T-helper 2 cell (primary cell): Measurements from ENCODE around the gene LTA.
A peak's percentile ranks its signal among the peaks of the same experiment; 100 is the strongest.
"Not testable (repeated sequence)": the region's sequence is repeated elsewhere in the genome, so short reads cannot be mapped to it uniquely, and the experiment has no call there.

Source experiments
- DNase-seq, 5 experiments: peaks; one replicate each; pipeline versions ENCODE4 v3.0.0 to v3.0.0-alpha.2; 2012 to 2022

Gene LTA

DNA sequence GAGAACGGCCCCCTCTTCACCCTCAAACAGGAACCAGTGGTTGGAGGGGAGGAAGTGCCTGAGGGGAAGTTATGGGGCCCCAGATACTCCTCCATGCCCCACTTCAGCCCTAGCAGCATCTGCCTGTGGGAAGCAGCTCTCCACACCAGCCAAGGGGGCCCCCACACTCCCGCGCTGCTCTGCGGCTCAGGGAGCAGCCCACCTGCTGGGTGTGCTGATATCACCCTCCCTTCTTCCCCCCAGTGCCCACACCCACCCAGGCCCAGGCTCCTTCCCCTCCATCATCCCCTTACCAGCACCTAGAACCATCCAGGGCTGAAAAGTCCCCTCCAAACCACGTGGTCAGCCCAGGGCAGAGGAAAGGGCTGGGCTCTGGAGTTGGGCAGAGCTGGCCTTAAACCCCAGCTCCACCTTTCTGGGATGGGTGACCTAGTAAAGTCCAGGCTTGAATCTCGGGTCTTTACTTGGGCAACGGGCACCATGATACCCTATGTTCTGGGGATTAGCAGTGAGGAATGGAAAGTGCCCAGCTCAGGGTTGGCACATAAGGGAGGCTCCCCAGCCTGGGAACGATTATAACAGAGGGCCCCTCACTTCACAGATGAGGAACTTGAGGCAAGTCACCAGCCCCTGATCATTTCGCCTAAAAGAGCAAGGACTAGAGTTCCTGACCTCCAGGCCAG is 14.7 kb downstream of the LTA start:
- DNase-seq: peak in 3 of 5 experiments; percentile 28 to 68 (median 58)

- DNase-seq: peak in 1 of 5 experiments; percentile 33
These were observed 16.0 kb downstream of the LTA start for GRCh38 chr6:31587791-31588777.

GRCh38 chr6:31588871-31589650 is 17.0 kb downstream of the LTA start:
- DNase-seq: no peak

- DNase-seq: not testable (repeated sequence)
These were observed 18.6 kb downstream of the LTA start for GRCh38 chr6:31590691-31591090.

DNA sequence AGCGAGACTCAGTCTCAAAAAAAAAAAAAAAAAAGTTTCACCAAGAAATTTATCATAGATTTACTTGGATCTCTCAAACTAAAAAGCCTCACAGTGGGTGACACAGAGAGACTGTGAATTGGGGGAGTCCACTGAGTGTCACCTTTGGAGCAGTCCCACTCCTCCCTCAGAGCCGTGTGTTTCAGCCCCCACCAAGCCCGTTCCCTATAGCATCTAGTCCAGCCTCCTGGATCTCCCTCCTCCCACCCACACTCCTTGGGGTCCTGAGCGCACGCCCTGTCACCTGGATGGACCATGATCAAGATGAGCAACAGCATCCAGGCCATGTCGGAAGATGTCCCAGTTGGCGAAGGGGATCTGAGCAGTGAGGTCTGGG is 20.3 kb downstream of the LTA start:
- no peak for DNase-seq

DNA sequence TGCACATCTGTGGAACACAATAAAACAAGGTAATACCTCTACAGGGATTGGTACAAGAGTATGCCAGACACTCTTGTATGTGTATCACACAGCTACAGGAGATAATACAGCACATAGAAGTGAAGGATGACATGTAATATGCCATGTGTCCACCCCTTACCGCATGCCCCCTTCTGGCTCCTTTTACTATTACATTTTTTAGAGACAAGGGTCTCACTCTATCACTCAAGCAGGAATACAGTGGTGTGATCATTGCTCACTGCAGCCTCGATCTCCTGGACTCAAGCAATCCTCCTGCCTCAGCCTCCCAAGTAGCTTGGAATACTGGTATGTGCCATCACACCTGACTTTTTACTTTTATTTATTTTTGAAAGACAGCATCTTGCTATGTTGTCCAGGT is 24.9 kb downstream of the LTA start:
- DNase-seq: peak in 3 of 5 experiments; percentile 29 to 78 (median 64)

DNA sequence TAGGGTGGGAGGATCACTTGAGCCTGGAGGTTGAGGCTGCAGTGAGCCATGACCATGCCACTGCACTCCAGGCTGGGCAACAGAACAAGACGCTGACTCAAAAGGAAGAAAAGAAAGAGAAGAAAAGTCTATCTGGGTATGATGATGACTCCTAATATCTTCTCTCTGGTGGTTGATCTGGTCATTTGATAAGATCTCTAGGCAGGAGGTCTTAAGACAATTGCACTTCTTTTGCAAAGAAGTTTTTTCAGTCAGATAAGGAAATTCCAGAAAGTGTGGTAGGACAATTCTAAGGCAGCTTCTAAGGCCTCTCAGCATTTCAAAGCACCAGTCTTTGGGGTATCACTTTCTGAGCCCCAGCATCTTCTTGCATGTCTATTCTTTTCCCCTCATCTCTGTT is 35.2 kb downstream of the LTA start:
- DNase-seq: peak in 1 of 5 experiments; percentile 49

- no peak for DNase-seq
These were observed 37.7 kb downstream of the LTA start for GRCh38 chr6:31609519-31610406.

DNA sequence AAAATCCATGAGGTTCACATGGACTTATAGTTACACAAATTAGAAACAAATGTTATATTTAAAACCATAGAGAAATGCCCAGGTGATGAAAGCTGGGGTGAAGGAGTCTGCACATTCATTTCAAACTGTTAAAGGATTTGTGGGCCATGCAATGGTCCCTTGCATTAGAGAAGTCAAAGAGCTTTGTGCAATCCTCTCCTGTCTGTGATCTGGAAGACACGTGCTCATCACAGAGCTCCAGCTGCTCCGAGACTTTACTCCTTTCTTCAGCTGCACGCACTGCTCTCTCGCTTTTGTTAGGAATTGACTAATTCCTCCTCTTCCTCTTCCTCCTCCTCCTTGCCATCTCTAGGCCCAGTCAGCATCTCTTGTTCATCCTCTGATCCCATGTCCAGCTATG is 38.9 kb downstream of the LTA start:
- no peak for DNase-seq

DNA sequence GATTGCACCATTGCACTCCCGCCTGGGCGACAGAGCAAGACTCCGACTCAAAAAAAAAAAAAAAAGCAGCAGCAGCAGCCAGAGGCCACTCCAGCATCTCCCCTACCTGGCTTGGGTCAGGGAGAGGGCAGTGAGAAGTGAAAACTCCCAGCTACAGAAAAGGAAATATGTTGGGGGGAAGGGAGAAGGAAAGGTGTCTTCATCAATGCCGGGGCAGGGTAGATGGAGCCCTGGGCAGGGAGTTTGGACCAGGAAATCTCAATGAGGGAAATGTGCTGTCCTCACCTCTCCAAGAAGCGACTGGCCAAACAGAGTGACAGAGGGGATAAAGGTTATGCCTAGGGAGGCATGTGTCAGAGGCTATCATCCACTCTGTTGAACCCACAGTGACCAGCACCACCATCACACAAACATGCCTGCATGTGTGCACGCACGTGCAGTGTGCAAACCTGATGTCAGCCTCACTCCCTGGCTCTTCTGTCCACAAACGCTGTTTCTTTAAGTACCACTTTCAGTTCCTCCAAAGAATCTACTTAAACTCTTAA is 42.1 kb downstream of the LTA start:
- DNase-seq: no peak

DNA sequence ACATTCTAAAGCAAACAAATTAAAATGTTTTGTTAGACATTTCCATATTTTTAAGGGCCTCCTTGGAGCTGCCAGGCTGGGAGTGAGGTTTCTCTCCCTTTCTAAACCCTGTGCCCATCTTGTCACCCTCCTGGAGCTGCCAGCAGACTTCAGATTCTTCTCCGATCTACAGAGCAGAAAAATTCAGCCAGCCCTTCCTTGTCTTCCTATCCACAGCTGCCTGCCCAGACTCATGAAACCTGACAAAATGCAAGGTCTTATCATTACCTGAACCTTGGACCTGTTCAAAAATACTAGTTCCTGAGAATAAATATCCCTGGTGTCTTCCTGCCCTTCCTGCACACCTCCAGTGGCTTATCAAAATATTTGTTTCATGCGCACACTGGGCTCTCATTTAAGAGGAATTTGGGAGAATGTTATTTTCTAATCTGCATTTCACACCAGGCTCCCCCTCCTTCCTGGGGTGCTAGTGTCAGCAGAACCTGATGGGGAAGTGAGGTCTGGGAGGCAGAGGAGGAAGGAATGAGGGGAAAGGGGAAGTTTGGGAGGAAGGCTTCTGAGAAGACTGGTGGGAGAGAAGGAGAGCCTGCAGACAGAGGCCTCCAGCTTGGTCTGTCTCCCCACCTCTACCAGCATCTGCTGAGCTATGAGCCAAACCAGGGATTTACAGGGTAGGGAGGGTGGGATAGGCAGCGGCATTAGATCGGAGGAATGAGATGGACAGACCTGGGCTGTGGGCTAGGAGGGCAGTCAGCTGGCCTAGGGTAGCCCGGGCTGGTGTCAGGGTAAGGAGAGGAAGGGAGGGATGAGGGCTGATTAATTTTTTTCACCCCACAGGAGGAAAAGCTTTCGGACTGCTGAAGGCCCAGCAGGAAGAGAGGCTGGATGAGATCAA is 42.8 kb downstream of the LTA start, which contains the start of gene AIF1:
Gene AIF1 (plus strand): TSS at position 551 of the 895 bp plus-strand sequence. CDS start 96 bp downstream, at position 647.
- DNase-seq: no peak

DNA sequence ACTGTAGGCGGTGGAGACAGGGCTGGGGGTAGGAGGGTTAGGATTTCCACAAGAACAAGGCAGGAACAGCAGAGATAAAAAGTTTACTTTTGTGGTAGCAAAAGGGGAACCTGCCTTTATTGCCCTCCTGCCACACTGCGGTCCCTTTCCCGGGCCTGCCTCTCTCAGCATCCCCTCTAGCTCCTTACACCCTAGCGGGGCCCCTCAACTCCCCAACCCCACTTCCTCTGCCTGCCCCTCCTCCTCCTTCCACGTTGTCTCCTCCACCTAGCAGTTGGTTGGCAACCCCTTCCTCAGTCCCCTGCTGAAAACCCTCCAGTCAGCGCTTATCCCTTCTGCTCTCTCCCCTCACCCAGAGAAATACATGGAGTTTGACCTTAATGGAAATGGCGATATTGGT is 43.7 kb downstream of the LTA start:
- peak in 1 of 5 experiments; percentile 37 for DNase-seq

DNA sequence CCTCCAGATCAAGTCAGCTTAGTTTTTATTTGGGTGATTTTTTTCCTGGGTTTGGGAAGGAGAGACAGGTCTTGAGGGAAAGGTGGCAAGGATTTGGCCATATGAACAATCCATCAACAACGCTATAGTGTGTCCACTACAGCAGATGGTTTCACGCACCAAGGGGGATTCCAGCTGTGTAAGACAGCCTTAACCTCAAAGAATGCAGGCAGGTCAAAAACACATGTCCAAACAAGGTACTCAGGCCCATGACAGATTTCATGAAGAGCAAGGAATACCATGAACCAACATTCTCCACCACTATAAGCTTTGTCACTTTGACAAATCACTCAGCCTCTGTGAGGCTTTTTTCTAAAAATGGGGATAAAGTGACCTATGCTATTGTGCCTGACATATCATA is 44.9 kb downstream of the LTA start:
- DNase-seq: no peak

DNA sequence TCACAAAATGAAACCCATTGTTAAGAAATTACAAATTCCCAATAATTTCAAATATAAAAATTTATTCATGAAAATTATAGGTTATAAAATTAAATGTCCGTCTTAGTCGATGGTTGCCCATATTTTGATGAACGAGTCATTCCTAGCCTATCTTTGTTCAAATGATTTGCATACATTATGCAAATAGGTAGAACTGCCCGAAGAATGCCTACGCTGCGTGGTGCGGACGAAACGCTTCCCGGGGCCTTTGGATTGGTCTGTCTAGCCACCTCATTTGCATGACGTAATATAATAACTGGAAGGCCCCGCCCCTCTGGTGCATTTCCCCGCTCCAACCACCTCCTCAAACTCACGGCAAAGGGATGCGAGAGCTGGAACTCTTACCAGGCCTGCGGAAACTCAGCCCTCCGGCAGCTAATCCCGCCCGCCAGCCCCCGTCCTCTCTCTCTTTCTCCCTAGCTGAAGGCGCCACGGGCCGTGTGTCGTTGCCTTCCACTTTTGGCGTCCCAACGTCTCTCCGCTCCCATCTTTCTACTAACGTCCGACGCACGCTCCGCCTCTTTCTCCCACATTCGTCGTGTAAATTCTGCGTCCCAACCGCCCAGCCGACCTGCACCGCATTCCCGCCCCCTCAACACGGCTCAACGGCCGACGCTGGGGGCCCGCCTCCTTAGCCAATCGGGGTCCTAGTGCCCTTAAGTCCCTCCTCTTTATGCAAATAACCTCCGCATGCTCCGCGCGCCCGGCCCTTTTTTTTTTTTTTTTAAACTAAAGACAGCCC is 47.9 kb downstream of the LTA start:
- DNase-seq: peak; percentile 86 to 100 (median 95)

- peak in 2 of 5 experiments; percentile 89 to 93 for DNase-seq
These were observed 48.7 kb downstream of the LTA start, which contains the start of gene PRRC2A for GRCh38 chr6:31620586-31621319. PRRC2A (plus strand) TSS chr6:31620715; CDS start chr6:31622790, 2,075 bp downstream.

- no peak for DNase-seq
These were observed 49.3 kb downstream of the LTA start for GRCh38 chr6:31621320-31621939.

DNA sequence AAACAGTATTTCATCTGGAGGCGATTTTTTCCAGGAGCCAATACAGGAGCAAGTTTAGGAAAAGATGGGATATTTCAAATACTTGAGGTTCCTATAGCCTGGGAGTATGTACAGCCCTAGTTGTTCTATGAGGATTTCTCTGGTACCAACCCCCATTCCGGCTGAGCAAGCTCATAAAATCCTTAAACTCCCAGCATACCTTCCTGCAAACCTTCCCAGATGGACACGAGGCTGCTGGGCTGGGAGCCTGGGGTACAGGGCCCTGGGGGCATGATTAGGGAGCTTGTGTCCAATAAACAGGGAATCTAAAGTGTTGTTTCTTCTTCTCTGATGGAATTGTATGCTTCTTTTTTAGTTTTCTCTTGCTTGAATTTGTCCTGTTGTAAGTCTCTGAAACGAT is 49.9 kb downstream of the LTA start:
- no peak for DNase-seq

DNA sequence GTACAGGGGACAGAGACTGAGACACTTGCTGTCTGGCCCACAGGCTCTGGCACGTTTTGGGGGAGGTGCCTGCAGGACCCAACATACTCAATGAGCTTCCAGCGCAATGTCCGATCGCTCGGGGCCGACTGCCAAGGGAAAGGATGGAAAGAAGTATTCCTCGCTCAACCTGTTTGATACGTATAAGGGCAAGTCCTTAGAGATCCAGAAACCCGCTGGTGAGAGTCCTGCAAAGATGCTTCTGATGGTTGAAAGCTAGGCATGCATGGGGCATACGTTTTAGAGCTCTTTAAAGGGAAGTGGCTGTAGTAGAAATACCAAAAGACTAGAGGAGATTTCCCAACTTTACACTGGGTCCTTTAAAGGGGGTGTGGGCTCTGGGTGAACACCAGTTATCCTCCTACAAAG is 50.6 kb downstream of the LTA start:
- DNase-seq: no peak
